Sigmoid colon (tissue), 7 donors: ENCODE data around the gene EMP2. TPM values are rescaled to one million over a fixed set of nuclear protein-coding genes. Genes with fewer than 3 reads are reported as not detected.

Source experiments
- DNase-seq: peaks from one replicate; pipeline ENCODE4 v3.0.0-alpha.2; 2019
- H3K27ac ChIP-seq, 4 donors: fragments of 200-600 bp; sonication (generic); one replicate each; pipeline ENCODE4 v1.5.1; 2016 to 2019; ENCODE audit warnings: mild to moderate bottlenecking in 1 of 4
- H3K27me3 ChIP-seq, 3 donors: fragments of 200-600 bp; sonication (generic); one replicate each; pipeline ENCODE4 v1.5.1; 2019; ENCODE audit warnings: mild to moderate bottlenecking in 1 of 3
- H3K36me3 ChIP-seq, 4 donors: fragments of 200-600 bp; sonication (generic); one replicate each; pipeline ENCODE4 v1.5.1; 2016 to 2019
- H3K4me1 ChIP-seq, 4 donors: fragments of 200-600 bp; sonication (generic); one replicate each; pipeline ENCODE4 v1.5.1; 2017 to 2019
- H3K4me3 ChIP-seq, 4 donors: fragments of 200-600 bp; sonication (generic); one replicate each; pipeline ENCODE4 v1.5.1; 2017 to 2019; ENCODE audit warnings: mild to moderate bottlenecking in 2 of 4, moderate library complexity in 1 of 4
- H3K9me3 ChIP-seq, 4 donors: fragments of 200-600 bp in 3 of 4; sonication (generic) in 3 of 4; one replicate each; pipeline versions ENCODE4 v1.5.1 to v1.6.1; 2013 to 2019
- CTCF ChIP-seq, 4 experiments: fragments of 450-650 bp in 3 of 4; fragments of 200-600 bp in 1 of 4; IDR thresholded peaks; one replicate each; pipeline ENCODE4 v1.5.1; 2016 to 2019; ENCODE audit warnings: antibody characterized with exemption in 4 of 4, mild to moderate bottlenecking in 3 of 4, moderate library complexity in 2 of 4
- EP300 ChIP-seq, 4 donors: sonication (generic); formaldehyde crosslinking; IDR thresholded peaks; one replicate each; pipeline ENCODE4 v1.6.1; 2017; ENCODE audit warnings: antibody characterized with exemption in 4 of 4
- POLR2A ChIP-seq, 2 donors: fragments of 450-650 bp; IDR thresholded peaks; one replicate each; pipeline ENCODE4 v1.6.1; 2016; ENCODE audit warnings: antibody characterized with exemption in 2 of 2, mild to moderate bottlenecking in 2 of 2, moderate library complexity in 2 of 2
- POLR2AphosphoS5 ChIP-seq, 4 donors: sonication (generic); formaldehyde crosslinking; IDR thresholded peaks; one replicate each; pipeline ENCODE4 v1.6.1; 2017; ENCODE audit warnings: antibody characterized with exemption in 4 of 4
- WGBS, 2 donors: extraction: QIAGEN DNeasy Blood & Tissue Kit; methylation state at CpG; one replicate each; pipeline ENCODE4 v1.1.7; 2013; 5-methylcytosine and 5-hydroxymethylcytosine counted together
- intact Hi-C: fragments of 100-400 bp; cut with DNase I; formaldehyde crosslinking; loops from one replicate; pipeline ENCODE4 v1.15.1; 2023
- polyA plus RNA-seq, 3 donors: library from polyadenylated mRNA; stranded (reverse); fragments of 200-250 nt; gene quantifications; one replicate each; pipeline ENCODE4 v1.2.3, GENCODE V29; 2013
- total RNA-seq, 4 donors: library from RNA; depleted of rRNA; stranded (reverse); fragments of >200 nt; gene quantifications; one replicate each; pipeline ENCODE4 v1.1.0, GENCODE V29; 2016
- donor health status: healthy with polysubstance abuse.
- donor health status: Bipolar disorder and iron deficiency.
- donor health status: healthy.

EMP2 gene
- total and polyA plus RNA-seq, 7 donors: 7.2 to 57.3 (median 39.2) TPM

GRCh38 chr16:10601444-10602408, 21.3 kb upstream of the EMP2 start:
- H3K4me3 ChIP-seq: no peak overlapping the region
- H3K9me3 ChIP-seq: no peaks in the 10 kb centered on the region
- no peak for DNase-seq
- peaks cover 0 to 26% (median 24%) of the 10 kb centered on the region in 4 donors for H3K4me1 ChIP-seq
- H3K36me3 ChIP-seq: no peaks in the 10 kb centered on the region
- WGBS, 2 donors: 38 to 67% methylated on average over 13 of the region's 13 CpGs
- no peaks in the 10 kb centered on the region for H3K27me3 ChIP-seq
- intact Hi-C loops: no loop called here
- peak overlapping the region in 3 of 4 donors; percentile 36 to 64 (median 62) for H3K27ac ChIP-seq
- TF ChIP-seq EP300 (IDR thresholded peaks at IDR 0.05) (peak in 1 of 4 donors; percentile 59), POLR2A (IDR thresholded peaks at IDR 0.05) (no peak), CTCF (IDR thresholded peaks at IDR 0.05) (no peak), POLR2AphosphoS5 (IDR thresholded peaks at IDR 0.05) (peak in 3 of 4 donors; percentile 59 to 80 (median 79))

- Histone ChIP-seq H3K9me3 (no peaks in the 10 kb centered on the region), H3K36me3 (no peaks in the 10 kb centered on the region), H3K4me3 (no peak overlapping the region), H3K27ac (peak overlapping the region in 2 of 4 donors; percentile 62 to 64), H3K4me1 (peaks cover 0 to 26% (median 24%) of the 10 kb centered on the region in 4 donors), H3K27me3 (no peaks in the 10 kb centered on the region)
- intact Hi-C loops: no loop called here
- no peak for DNase-seq
- 73 to 77% methylated on average over 12 of the region's 12 CpGs for WGBS, 2 donors
- TF ChIP-seq POLR2A (IDR thresholded peaks at IDR 0.05) (no peak), POLR2AphosphoS5 (IDR thresholded peaks at IDR 0.05) (no peak), CTCF (IDR thresholded peaks at IDR 0.05) (no peak), EP300 (IDR thresholded peaks at IDR 0.05) (no peak)
Measured at GRCh38 chr16:10600782-10601443, 20.5 kb upstream of the EMP2 start.

- no peak for TF ChIP-seq POLR2A (IDR thresholded peaks at IDR 0.05)
- TF ChIP-seq EP300 (IDR thresholded peaks at IDR 0.05): no peak
- no peak for TF ChIP-seq POLR2AphosphoS5 (IDR thresholded peaks at IDR 0.05)
- no peak for TF ChIP-seq CTCF (IDR thresholded peaks at IDR 0.05)
- intact Hi-C loops: no loop called here
- 24 to 55% methylated on average over 7 of the region's 7 CpGs for WGBS, 2 donors
Measured at GRCh38 chr16:10599626-10600025, 19.2 kb upstream of the EMP2 start.

GRCh38 chr16:10598157-10598556, 17.8 kb upstream of the EMP2 start:
- Histone ChIP-seq H3K4me3 (no peak overlapping the region), H3K27ac (no peak overlapping the region), H3K4me1 (peaks cover 0 to 26% (median 24%) of the 10 kb centered on the region in 4 donors), H3K9me3 (no peaks in the 10 kb centered on the region), H3K27me3 (no peaks in the 10 kb centered on the region), H3K36me3 (no peaks in the 10 kb centered on the region)
- no peak for DNase-seq
- 12 to 26% methylated on average over 11 of the region's 11 CpGs for WGBS, 2 donors
- intact Hi-C loops: no loop called here
- TF ChIP-seq POLR2AphosphoS5 (IDR thresholded peaks at IDR 0.05): no peak

More at GRCh38 chr16:10599626-10600025, 19.2 kb upstream of the EMP2 start:
- Histone ChIP-seq H3K36me3 (no peaks in the 10 kb centered on the region), H3K4me3 (no peak overlapping the region), H3K27me3 (no peaks in the 10 kb centered on the region), H3K27ac (no peak overlapping the region), H3K9me3 (no peaks in the 10 kb centered on the region), H3K4me1 (peaks cover 0 to 26% (median 24%) of the 10 kb centered on the region in 4 donors)
- DNase-seq: no peak

GRCh38 chr16:10597187-10597601, 16.8 kb upstream of the EMP2 start:
- no peak for DNase-seq
- no peaks in the 10 kb centered on the region for H3K36me3 ChIP-seq
- H3K9me3 ChIP-seq: no peaks in the 10 kb centered on the region
- 33 to 36% methylated on average over 3 of the region's 3 CpGs for WGBS, 2 donors
- intact Hi-C loops: no loop called here
- no peak overlapping the region for H3K27ac ChIP-seq
- H3K4me3 ChIP-seq: no peak overlapping the region
- TF ChIP-seq CTCF (IDR thresholded peaks at IDR 0.05): no peak
- no peak for TF ChIP-seq POLR2A (IDR thresholded peaks at IDR 0.05)
- TF ChIP-seq POLR2AphosphoS5 (IDR thresholded peaks at IDR 0.05): no peak
- no peak for TF ChIP-seq EP300 (IDR thresholded peaks at IDR 0.05)
- H3K27me3 ChIP-seq: no peaks in the 10 kb centered on the region
- H3K4me1 ChIP-seq: peaks cover 0 to 23% (median 21%) of the 10 kb centered on the region in 4 donors
